ENCODE results near the gene RAB25.

RAB25 gene

GRCh38 chr1:156045076-156045475, 15.9 kb upstream of the RAB25 start:
- Histone ChIP-seq H3F3A (ENCODE audit: insufficient read depth) (no peaks in the 10 kb centered on the region), H2AFZ (ENCODE audit: low read depth, low read length, severe bottlenecking) (no peak overlapping the region), H3K4me2 (ENCODE audit: low read depth, low read length, poor library complexity, severe bottlenecking) (no peak overlapping the region), H3K9me3 (ENCODE audit: insufficient read depth, low read length) (no peaks in the 10 kb centered on the region), H3K36me3 (ENCODE audit: low read length) (peaks cover 2% of the 10 kb centered on the region; the same call in 1 of the 2 replicates), H3K79me2 (ENCODE audit: insufficient read depth, low read length) (no peaks in the 10 kb centered on the region), H3K9ac (ENCODE audit: low read length) (no peak overlapping the region), H3K27me3 (ENCODE audit: low read length) (no peaks in the 10 kb centered on the region), H3K27ac (ENCODE audit: low read depth, low read length) (no peak overlapping the region), H3K9me2 (replicated peaks; ENCODE audit: insufficient read depth, low read length) (no peaks in the 10 kb centered on the region), H3K4me3 (ENCODE audit: insufficient read depth, low read length, poor library complexity, severe bottlenecking) (no peak overlapping the region), H4K20me1 (ENCODE audit: low read depth, low read length) (no peaks in the 10 kb centered on the region)
- TF ChIP-seq CTCF (IDR thresholded peaks at IDR 0.05; ENCODE audit: insufficient read depth, low read length, poor library complexity, severe bottlenecking): no peak
- TF ChIP-seq EZH2phosphoT487 (conservative IDR thresholded peaks at IDR 0.05; ENCODE audit: low read length): no peak

- H3K79me2 ChIP-seq (ENCODE audit: insufficient read depth, low read length): peaks cover 9% of the 10 kb centered on the region
- H3F3A ChIP-seq (ENCODE audit: insufficient read depth): no peaks in the 10 kb centered on the region
- no peaks in the 10 kb centered on the region for H4K20me1 ChIP-seq (ENCODE audit: low read depth, low read length)
- no peak overlapping the region for H2AFZ ChIP-seq (ENCODE audit: low read depth, low read length, severe bottlenecking)
- TF ChIP-seq CTCF (IDR thresholded peaks at IDR 0.05; ENCODE audit: insufficient read depth, low read length, poor library complexity, severe bottlenecking) (no peak), EZH2phosphoT487 (conservative IDR thresholded peaks at IDR 0.05; ENCODE audit: low read length) (no peak)
- no peaks in the 10 kb centered on the region for H3K27me3 ChIP-seq (ENCODE audit: low read length)
- no peak overlapping the region for H3K27ac ChIP-seq (ENCODE audit: low read depth, low read length)
- no peak overlapping the region for H3K9ac ChIP-seq (ENCODE audit: low read length)
- H3K4me2 ChIP-seq (ENCODE audit: low read depth, low read length, poor library complexity, severe bottlenecking): no peak overlapping the region
- peaks cover 2% of the 10 kb centered on the region; the same call in 1 of the 2 replicates for H3K36me3 ChIP-seq (ENCODE audit: low read length)
- H3K9me3 ChIP-seq (ENCODE audit: insufficient read depth, low read length): no peaks in the 10 kb centered on the region
- H3K4me3 ChIP-seq (ENCODE audit: insufficient read depth, low read length, poor library complexity, severe bottlenecking): no peak overlapping the region
- no peaks in the 10 kb centered on the region for H3K9me2 ChIP-seq (replicated peaks; ENCODE audit: insufficient read depth, low read length)
Measured at GRCh38 chr1:156048663-156049258, 12.2 kb upstream of the RAB25 start.

- no peaks in the 10 kb centered on the region for H4K20me1 ChIP-seq (ENCODE audit: low read depth, low read length)
- no peak overlapping the region for H3K4me3 ChIP-seq (ENCODE audit: insufficient read depth, low read length, poor library complexity, severe bottlenecking)
- H2AFZ ChIP-seq (ENCODE audit: low read depth, low read length, severe bottlenecking): no peak overlapping the region
- TF ChIP-seq CTCF (IDR thresholded peaks at IDR 0.05; ENCODE audit: insufficient read depth, low read length, poor library complexity, severe bottlenecking): no peak
- no peak for TF ChIP-seq EZH2phosphoT487 (conservative IDR thresholded peaks at IDR 0.05; ENCODE audit: low read length)
- no peaks in the 10 kb centered on the region for H3K27me3 ChIP-seq (ENCODE audit: low read length)
- H3K79me2 ChIP-seq (ENCODE audit: insufficient read depth, low read length): peaks cover 11% of the 10 kb centered on the region
- no peaks in the 10 kb centered on the region for H3K9me3 ChIP-seq (ENCODE audit: insufficient read depth, low read length)
- no peak overlapping the region for H3K9ac ChIP-seq (ENCODE audit: low read length)
- peaks cover 5% of the 10 kb centered on the region for H3F3A ChIP-seq (ENCODE audit: insufficient read depth)
- H3K9me2 ChIP-seq (replicated peaks; ENCODE audit: insufficient read depth, low read length): no peaks in the 10 kb centered on the region
- H3K4me2 ChIP-seq (ENCODE audit: low read depth, low read length, poor library complexity, severe bottlenecking): no peak overlapping the region
- peaks cover 2% of the 10 kb centered on the region; the same call in 1 of the 2 replicates for H3K36me3 ChIP-seq (ENCODE audit: low read length)
- no peak overlapping the region for H3K27ac ChIP-seq (ENCODE audit: low read depth, low read length)
Measured at GRCh38 chr1:156050376-156050775, 10.6 kb upstream of the RAB25 start.
